Measurements from ENCODE around the gene CYP19A1.

DNA sequence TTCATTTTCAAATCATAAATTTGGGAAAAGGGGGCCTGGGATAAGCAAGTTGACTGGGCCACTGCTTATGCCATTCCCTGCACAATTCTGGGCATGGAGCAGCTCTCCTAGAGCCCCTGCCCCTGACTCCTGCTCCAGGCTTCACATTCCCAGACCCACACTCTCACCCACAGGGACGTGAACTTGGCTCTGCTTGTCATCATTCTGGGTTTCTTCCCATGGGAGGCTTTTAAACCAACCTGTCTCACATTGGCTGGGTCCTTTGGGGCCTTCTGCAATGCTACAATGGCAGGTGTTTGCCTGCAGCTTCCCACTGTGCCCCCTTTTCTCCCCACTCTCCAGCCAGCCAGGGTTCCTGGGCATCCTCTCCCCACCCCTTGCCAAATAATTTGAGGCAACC lies 49.1 kb downstream of the CYP19A1 start:
- TF ChIP-seq, protein P1, sequence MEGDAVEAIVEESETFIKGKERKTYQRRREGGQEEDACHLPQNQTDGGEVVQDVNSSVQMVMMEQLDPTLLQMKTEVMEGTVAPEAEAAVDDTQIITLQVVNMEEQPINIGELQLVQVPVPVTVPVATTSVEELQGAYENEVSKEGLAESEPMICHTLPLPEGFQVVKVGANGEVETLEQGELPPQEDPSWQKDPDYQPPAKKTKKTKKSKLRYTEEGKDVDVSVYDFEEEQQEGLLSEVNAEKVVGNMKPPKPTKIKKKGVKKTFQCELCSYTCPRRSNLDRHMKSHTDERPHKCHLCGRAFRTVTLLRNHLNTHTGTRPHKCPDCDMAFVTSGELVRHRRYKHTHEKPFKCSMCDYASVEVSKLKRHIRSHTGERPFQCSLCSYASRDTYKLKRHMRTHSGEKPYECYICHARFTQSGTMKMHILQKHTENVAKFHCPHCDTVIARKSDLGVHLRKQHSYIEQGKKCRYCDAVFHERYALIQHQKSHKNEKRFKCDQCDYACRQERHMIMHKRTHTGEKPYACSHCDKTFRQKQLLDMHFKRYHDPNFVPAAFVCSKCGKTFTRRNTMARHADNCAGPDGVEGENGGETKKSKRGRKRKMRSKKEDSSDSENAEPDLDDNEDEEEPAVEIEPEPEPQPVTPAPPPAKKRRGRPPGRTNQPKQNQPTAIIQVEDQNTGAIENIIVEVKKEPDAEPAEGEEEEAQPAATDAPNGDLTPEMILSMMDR (IDR thresholded peaks at IDR 0.05; ENCODE audit: low read length) = no peak
- TF ChIP-seq EZH2 (IDR thresholded peaks at IDR 0.05; ENCODE audit: borderline replicate concordance, low read length) = no peak

Data from OCI-LY1 (cell line).